Activated T-helper 2 cell treated with anti-CD3 and anti-CD28 coated beads, Interferon-gamma antibody, Interleukin-2, Interleukin-4, amounts not matched to agents 10 μg/mL and 5 μg/mL and 100 μg/mL, durations not matched to agents 14 hours and 24 hours and 36 hours (primary cell): Measurements from ENCODE around the gene CLSTN2. TPM values are rescaled to one million over a fixed set of nuclear protein-coding genes. Genes with fewer than 3 reads are reported as not detected.

Experiments
- DNase-seq: peaks from one replicate; pipeline ENCODE4 v3.0.0; 2021; ENCODE audit warnings: low spot score
- H3K27ac Mint-ChIP-seq: one replicate; pipeline ENCODE4 v1.8.0; 2021; ENCODE audit warnings: mixed read lengths
- H3K27me3 Mint-ChIP-seq: one replicate; pipeline ENCODE4 v1.8.0; 2021; ENCODE audit warnings: low read depth, mixed read lengths
- H3K36me3 Mint-ChIP-seq: one replicate; pipeline ENCODE4 v1.8.0; 2021; ENCODE audit warnings: low read depth, mixed read lengths
- H3K4me1 Mint-ChIP-seq: one replicate; pipeline ENCODE4 v1.8.0; 2021; ENCODE audit warnings: low read depth, mixed read lengths
- H3K4me3 Mint-ChIP-seq: one replicate; pipeline ENCODE4 v1.8.0; 2021; ENCODE audit warnings: low read depth, mild to moderate bottlenecking, moderate library complexity, mixed read lengths
- H3K9me3 Mint-ChIP-seq: one replicate; pipeline ENCODE4 v1.8.0; 2021; ENCODE audit warnings: mixed read lengths
- intact Hi-C: fragments of 100-400 bp; cut with micrococcal nuclease; formaldehyde crosslinking; loops from one replicate; pipeline ENCODE4 v1.15.1; 2023
- total RNA-seq: library from RNA; stranded (reverse); gene quantifications from 2 replicates; pipeline ENCODE4 v1.2.3, GENCODE V29; 2022

Gene CLSTN2
- total RNA-seq, 1 donor from 2014 or later, result not detected

- no peaks in the 10 kb centered on the region for H3K36me3 Mint-ChIP-seq
- H3K4me1 Mint-ChIP-seq, result no peaks in the 10 kb centered on the region
- no peaks in the 10 kb centered on the region for H3K27me3 Mint-ChIP-seq
- no peak overlapping the region for H3K27ac Mint-ChIP-seq
- intact Hi-C loops, result no loop called here
- no peak overlapping the region for H3K4me3 Mint-ChIP-seq
- H3K9me3 Mint-ChIP-seq, result no peaks in the 10 kb centered on the region
- no peak for DNase-seq
Observed at GRCh38 chr3:140164922-140165590, 230.1 kb downstream of the CLSTN2 start.

- H3K4me3 Mint-ChIP-seq, result no peak overlapping the region
- DNase-seq, result no peak
- H3K27ac Mint-ChIP-seq, result no peak overlapping the region
- H3K27me3 Mint-ChIP-seq, result no peaks in the 10 kb centered on the region
- no peaks in the 10 kb centered on the region for H3K36me3 Mint-ChIP-seq
- H3K9me3 Mint-ChIP-seq, result no peaks in the 10 kb centered on the region
- intact Hi-C loops, result no loop called here
- H3K4me1 Mint-ChIP-seq, result no peaks in the 10 kb centered on the region
Observed at GRCh38 chr3:140165781-140166180, 230.8 kb downstream of the CLSTN2 start.

- Mint-ChIP-seq H3K4me1 (no peaks in the 10 kb centered on the region), H3K4me3 (no peak overlapping the region), H3K9me3 (no peaks in the 10 kb centered on the region), H3K27me3 (no peaks in the 10 kb centered on the region), H3K36me3 (no peaks in the 10 kb centered on the region), H3K27ac (no peak overlapping the region)
- intact Hi-C loops, result no loop called here
- DNase-seq, result no peak
Observed at GRCh38 chr3:140166861-140167599, 232.0 kb downstream of the CLSTN2 start.

- intact Hi-C loops, result no loop called here
- DNase-seq, result no peak
- Mint-ChIP-seq H3K27ac (no peak overlapping the region), H3K27me3 (no peaks in the 10 kb centered on the region), H3K4me3 (no peak overlapping the region), H3K9me3 (no peaks in the 10 kb centered on the region), H3K4me1 (no peaks in the 10 kb centered on the region), H3K36me3 (no peaks in the 10 kb centered on the region)
Observed at GRCh38 chr3:140167600-140168281, 232.8 kb downstream of the CLSTN2 start.

- Mint-ChIP-seq H3K27ac (no peak overlapping the region), H3K9me3 (no peaks in the 10 kb centered on the region), H3K27me3 (no peaks in the 10 kb centered on the region), H3K4me3 (no peak overlapping the region), H3K4me1 (no peaks in the 10 kb centered on the region), H3K36me3 (no peaks in the 10 kb centered on the region)
- DNase-seq, result no peak
- intact Hi-C loops, result no loop called here
Observed at GRCh38 chr3:140170612-140171011, 235.6 kb downstream of the CLSTN2 start.

- Mint-ChIP-seq H3K4me1 (no peaks in the 10 kb centered on the region), H3K4me3 (no peak overlapping the region), H3K9me3 (no peaks in the 10 kb centered on the region), H3K27me3 (no peaks in the 10 kb centered on the region), H3K27ac (no peak overlapping the region), H3K36me3 (no peaks in the 10 kb centered on the region)
- intact Hi-C loops, result no loop called here
- no peak for DNase-seq
Observed at GRCh38 chr3:140176526-140176925, 241.5 kb downstream of the CLSTN2 start.

GRCh38 chr3:140177943-140178342, 243.0 kb downstream of the CLSTN2 start:
- Mint-ChIP-seq H3K36me3 (no peaks in the 10 kb centered on the region), H3K9me3 (no peaks in the 10 kb centered on the region), H3K27me3 (no peaks in the 10 kb centered on the region), H3K4me1 (no peaks in the 10 kb centered on the region), H3K4me3 (no peak overlapping the region), H3K27ac (no peak overlapping the region)
- intact Hi-C loops, result no loop called here
- no peak for DNase-seq

GRCh38 chr3:140178482-140178881, 243.5 kb downstream of the CLSTN2 start:
- Mint-ChIP-seq H3K4me1 (no peaks in the 10 kb centered on the region), H3K27ac (no peak overlapping the region), H3K27me3 (no peaks in the 10 kb centered on the region), H3K36me3 (no peaks in the 10 kb centered on the region), H3K4me3 (no peak overlapping the region), H3K9me3 (no peaks in the 10 kb centered on the region)
- intact Hi-C loops, result no loop called here
- DNase-seq, result no peak

- Mint-ChIP-seq H3K4me3 (no peak overlapping the region), H3K27me3 (no peaks in the 10 kb centered on the region), H3K9me3 (no peaks in the 10 kb centered on the region), H3K36me3 (no peaks in the 10 kb centered on the region), H3K27ac (no peak overlapping the region), H3K4me1 (no peaks in the 10 kb centered on the region)
- DNase-seq, result no peak
- intact Hi-C loops, result no loop called here
Observed at GRCh38 chr3:140180603-140181002, 245.6 kb downstream of the CLSTN2 start.

- no peak overlapping the region for H3K4me3 Mint-ChIP-seq
- H3K27me3 Mint-ChIP-seq, result no peaks in the 10 kb centered on the region
- no peaks in the 10 kb centered on the region for H3K9me3 Mint-ChIP-seq
- intact Hi-C loops, result no loop called here
- H3K4me1 Mint-ChIP-seq, result no peaks in the 10 kb centered on the region
- H3K27ac Mint-ChIP-seq, result no peak overlapping the region
- DNase-seq, result no peak
- no peaks in the 10 kb centered on the region for H3K36me3 Mint-ChIP-seq
Observed at GRCh38 chr3:140185375-140185774, 250.4 kb downstream of the CLSTN2 start.

- no peak for DNase-seq
- intact Hi-C loops, result no loop called here
- Mint-ChIP-seq H3K4me3 (no peak overlapping the region), H3K27me3 (no peaks in the 10 kb centered on the region), H3K9me3 (no peaks in the 10 kb centered on the region), H3K36me3 (no peaks in the 10 kb centered on the region), H3K4me1 (no peaks in the 10 kb centered on the region), H3K27ac (no peak overlapping the region)
Observed at GRCh38 chr3:140186421-140186920, 251.5 kb downstream of the CLSTN2 start.

GRCh38 chr3:140187028-140187427, 252.0 kb downstream of the CLSTN2 start:
- H3K9me3 Mint-ChIP-seq, result no peaks in the 10 kb centered on the region
- intact Hi-C loops, result no loop called here
- no peak overlapping the region for H3K27ac Mint-ChIP-seq
- H3K4me1 Mint-ChIP-seq, result no peaks in the 10 kb centered on the region
- no peak overlapping the region for H3K4me3 Mint-ChIP-seq
- H3K36me3 Mint-ChIP-seq, result no peaks in the 10 kb centered on the region
- DNase-seq, result no peak
- no peaks in the 10 kb centered on the region for H3K27me3 Mint-ChIP-seq

- no peaks in the 10 kb centered on the region for H3K9me3 Mint-ChIP-seq
- intact Hi-C loops, result no loop called here
Observed at GRCh38 chr3:140187656-140188221, 252.8 kb downstream of the CLSTN2 start.

More at GRCh38 chr3:140187656-140188221, 252.8 kb downstream of the CLSTN2 start:
- no peak overlapping the region for H3K27ac Mint-ChIP-seq
- no peak overlapping the region for H3K4me3 Mint-ChIP-seq
- H3K27me3 Mint-ChIP-seq, result peaks cover 3% of the 10 kb centered on the region
- no peak for DNase-seq
- H3K36me3 Mint-ChIP-seq, result no peaks in the 10 kb centered on the region
- H3K4me1 Mint-ChIP-seq, result no peaks in the 10 kb centered on the region
